HG03108 (cell line): Measurements from ENCODE around the gene ZNF48.
A peak's percentile ranks its signal among the peaks of the same experiment; 100 is the strongest.

Source experiments
- ATAC-seq: cut with Tn5 transposase; IDR thresholded peaks from one replicate; pipeline ENCODE4 v1.9.1; 2021; ENCODE audit warnings: moderate library complexity; ENCODE audit not compliant: unreplicated experiment

ZNF48 gene

DNA sequence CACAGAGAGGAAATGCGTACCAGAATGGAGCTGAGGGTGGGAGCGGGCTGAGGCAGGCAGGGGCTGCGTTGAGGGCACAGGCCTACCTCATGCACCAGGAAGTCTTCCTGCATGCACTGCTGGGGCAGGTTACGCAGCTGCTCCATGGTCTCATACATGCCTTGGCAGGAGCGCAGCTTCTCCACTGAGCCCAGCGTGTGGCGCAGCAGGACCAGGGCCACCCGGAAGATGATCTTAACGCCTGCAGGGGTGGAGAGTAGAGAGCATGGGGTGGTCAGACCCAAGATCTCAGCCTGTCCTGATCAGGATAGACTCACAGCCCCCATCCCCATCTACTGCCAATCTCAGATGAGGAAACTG, 36.7 kb upstream of the ZNF48 start:
- ATAC-seq: no peak

DNA sequence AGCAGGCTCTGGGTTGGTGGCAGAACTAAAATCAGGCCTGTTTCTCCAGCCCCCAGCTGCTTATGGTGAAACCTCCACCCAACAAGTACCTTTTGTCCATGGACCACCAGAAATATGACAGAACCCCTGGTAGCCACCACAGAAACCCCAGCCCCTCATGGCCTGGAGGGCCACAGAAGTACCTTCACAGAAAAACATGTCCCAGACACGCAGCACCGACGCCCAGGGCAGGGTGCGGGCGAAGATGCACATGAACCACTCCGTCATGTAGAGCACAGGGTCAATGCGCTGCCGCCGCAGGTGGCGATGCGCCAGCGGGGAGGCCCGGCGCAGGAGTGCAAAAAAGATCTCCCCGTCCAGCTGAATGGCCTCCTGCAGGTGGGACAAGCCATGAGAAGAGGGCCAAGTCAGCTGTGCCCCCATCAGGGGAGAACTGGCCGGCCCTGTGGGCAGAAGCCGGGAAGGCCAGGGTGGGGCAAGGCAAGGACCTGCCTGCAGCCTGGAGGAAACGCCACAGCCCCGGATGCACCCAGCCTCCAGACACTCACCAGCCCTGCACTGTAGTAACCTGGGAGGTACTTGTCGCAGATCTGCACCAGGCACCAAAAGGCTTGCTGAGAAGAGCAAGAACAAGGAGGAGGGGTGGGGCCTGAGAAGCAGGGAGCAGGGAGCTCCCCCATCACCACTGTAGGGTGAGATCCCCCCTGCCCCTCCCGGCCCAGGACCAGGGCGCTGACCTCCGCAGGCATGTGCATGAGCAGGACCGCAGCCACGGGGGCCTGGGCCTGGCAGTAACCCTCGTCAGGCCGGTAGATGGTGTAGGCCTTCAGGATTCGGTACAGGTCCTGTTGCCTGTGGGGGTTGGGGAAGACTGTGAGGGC, 36.0 kb upstream of the ZNF48 start:
- ATAC-seq: no peak

DNA sequence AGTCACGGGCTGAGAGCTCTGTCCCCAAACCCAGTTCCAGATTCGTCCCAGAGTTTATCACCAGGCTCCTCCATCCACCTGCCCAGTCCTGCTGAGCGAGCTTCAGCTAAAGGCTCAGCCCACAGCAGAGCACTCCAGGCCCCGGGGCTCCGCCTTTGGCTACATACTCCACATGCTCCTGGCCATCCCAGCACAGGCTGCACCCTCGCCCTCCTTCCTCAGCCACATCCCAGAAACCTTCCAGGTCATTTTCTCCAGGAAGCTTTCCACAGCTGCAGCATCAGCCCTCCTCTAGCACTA, 35.4 kb upstream of the ZNF48 start:
- no peak for ATAC-seq

- no peak for ATAC-seq
These were observed 34.0 kb upstream of the ZNF48 start for GRCh38 chr16:30361180-30361579.

DNA sequence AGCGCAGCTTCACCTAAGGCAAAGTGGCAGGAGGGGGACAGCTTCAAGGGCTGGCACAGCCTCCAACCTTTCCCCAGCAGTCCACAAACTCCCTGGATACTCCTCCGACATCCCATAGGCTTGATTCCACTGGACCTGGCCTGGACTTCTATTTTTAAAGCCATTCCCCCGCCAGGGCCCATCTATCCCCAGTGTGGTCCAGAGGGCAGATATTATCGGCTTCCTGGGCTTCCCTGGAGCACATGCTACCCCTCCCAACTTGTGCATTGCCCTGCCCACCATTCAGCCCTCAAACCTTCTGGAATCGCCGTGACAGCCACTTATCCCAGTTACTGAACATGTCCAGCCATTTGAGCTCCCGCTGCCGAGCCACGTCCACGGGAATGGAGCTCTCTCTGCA, 30.0 kb upstream of the ZNF48 start:
- ATAC-seq: no peak

- no peak for ATAC-seq
These were observed 28.7 kb upstream of the ZNF48 start for GRCh38 chr16:30366511-30366910.

GRCh38 chr16:30367349-30368009, 27.7 kb upstream of the ZNF48 start:
- no peak for ATAC-seq

- ATAC-seq: no peak
These were observed 27.0 kb upstream of the ZNF48 start for GRCh38 chr16:30368122-30368791.

GRCh38 chr16:30368792-30369090, 26.5 kb upstream of the ZNF48 start:
- no peak for ATAC-seq

- ATAC-seq: no peak
These were observed 25.9 kb upstream of the ZNF48 start for GRCh38 chr16:30369091-30369937.

GRCh38 chr16:30369938-30370455, 25.2 kb upstream of the ZNF48 start:
- peak; percentile 3 for ATAC-seq

- peak; percentile 76 for ATAC-seq
These were observed 24.6 kb upstream of the ZNF48 start, which contains the start of gene TBC1D10B for GRCh38 chr16:30370456-30371247. TBC1D10B (minus strand) TSS chr16:30370494; CDS start chr16:30370183, 311 bp downstream.

DNA sequence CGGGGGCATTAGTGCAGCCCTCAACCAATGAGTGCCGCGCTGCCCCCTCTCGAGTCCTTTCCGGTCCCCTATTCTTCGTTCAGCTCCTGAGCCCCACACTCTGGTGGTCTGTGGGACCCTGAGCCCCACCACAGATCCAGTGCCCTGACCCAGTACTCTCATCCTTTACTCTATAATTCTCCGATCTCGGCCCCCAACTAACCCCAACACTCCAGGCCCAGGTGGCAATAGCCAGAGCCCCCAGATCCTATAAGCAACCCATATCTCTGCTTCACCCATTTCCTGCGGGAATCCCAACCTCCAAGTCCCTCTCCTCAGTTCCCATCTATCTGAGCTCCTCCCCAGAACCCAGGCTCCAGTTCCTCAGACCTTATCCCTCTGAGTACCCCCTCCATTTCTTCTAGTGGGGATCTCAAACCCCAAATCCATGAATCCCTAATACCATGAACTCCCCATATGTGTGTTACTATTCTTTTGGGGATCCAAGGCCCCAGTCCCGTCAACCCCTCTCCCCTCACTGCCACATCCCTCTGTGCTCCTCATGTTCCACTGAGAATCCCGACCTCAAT, 23.9 kb upstream of the ZNF48 start:
- ATAC-seq: no peak

DNA sequence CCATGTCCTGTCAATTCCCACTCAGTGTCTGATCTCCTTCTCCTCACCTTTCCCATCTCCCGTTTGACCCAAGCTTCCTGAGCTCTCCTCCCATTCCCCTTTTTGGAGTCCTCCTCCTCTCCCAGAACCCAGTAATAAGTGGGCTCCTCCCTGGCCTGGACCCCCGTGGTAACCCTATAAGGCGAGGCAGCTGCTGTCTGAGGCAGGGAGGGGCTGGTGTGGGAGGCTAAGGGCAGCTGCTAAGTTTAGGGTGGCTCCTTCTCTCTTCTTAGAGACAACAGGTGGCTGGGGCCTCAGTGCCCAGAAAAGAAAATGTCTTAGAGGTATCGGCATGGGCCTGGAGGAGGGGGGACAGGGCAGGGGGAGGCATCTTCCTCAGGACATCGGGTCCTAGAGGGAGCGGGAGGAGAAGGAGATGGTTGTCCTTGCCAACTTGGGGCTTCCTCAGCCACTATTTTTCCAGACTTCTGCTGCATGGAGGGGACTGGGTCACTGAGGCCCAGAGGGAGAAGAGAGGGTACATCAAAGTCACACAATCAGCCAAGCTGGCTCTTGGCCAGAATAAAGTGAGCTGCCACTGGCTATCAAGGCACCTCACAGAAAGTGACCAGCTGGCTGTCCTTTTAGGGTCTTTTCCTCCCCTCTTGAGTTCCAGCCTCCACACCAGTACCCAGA, 23.0 kb upstream of the ZNF48 start:
- no peak for ATAC-seq

GRCh38 chr16:30372725-30373124, 22.5 kb upstream of the ZNF48 start:
- ATAC-seq: no peak

GRCh38 chr16:30374538-30374937, 20.7 kb upstream of the ZNF48 start, which contains the start of gene MYL11:
MYL11 (plus strand) TSS chr16:30374802; CDS start chr16:30374858, 56 bp downstream.
- no peak for ATAC-seq

- no peak for ATAC-seq
These were observed 19.4 kb upstream of the ZNF48 start for GRCh38 chr16:30375864-30376263.

- ATAC-seq: no peak
These were observed 18.7 kb upstream of the ZNF48 start for GRCh38 chr16:30376461-30376902.
